ENCODE measurements around the gene BMERB1. TPM values are rescaled to one million over a fixed set of nuclear protein-coding genes. Genes with fewer than 3 reads are reported as not detected.

BMERB1 gene
- total and polyA plus RNA-seq, 9 of the 15 experiments (the other 6 are each of a cell fraction or from before 2014, with no cell fraction given): 0.29 to 2.9 (median 0.94) TPM

DNA sequence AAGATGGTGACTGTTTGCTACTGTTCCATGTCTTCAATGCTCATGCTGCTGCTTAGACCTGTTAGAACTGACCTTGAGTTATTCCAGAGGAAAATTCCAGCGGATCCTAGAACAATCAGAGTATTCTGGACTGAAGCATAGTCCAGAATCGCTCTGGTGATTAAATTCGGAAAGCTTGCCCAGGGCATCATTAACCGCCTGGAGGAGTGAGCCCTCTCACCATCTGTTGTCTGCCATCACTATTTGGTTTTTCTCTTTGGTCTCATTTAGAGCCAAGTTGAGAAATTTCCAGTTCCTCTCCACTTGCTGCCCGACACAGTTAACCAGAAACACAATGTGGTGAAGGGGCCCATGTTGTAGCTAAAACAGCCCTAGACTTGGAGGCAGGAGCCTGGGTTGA is 104.1 kb downstream of the BMERB1 start:
- Histone ChIP-seq H3K9me1 (ENCODE audit: control insufficient read depth, insufficient read depth, low read length) (no peaks in the 10 kb centered on the region), H3K9ac (ENCODE audit: insufficient read depth in 1 of 2, low read depth in 2 of 2, low read length in 2 of 2) (no peak overlapping the region), H3K9me3 (replicated peaks; ENCODE audit: control insufficient read depth, insufficient read depth, low read depth, low read length) (peaks cover 7% of the 10 kb centered on the region; the same call in 1 of the 2 replicates), H3K36me3 (ENCODE audit: control insufficient read depth, insufficient read depth, low read length) (no peaks in the 10 kb centered on the region), H3K4me2 (ENCODE audit: insufficient read depth, low read length) (no peak overlapping the region), H2AFZ (ENCODE audit: low read depth, low read length) (peak overlapping the region; percentile 75), H4K20me1 (replicated peaks; ENCODE audit: control insufficient read depth, insufficient read depth, low read length) (no peaks in the 10 kb centered on the region), H3K4me3 (no peak overlapping the region), H3K4me1 (replicated peaks in 1 of 2; ENCODE audit: control insufficient read depth in 2 of 2, insufficient read depth in 2 of 2, low read length in 2 of 2) (peaks cover 7 to 17% of the 10 kb centered on the region in 2 experiments; a peak in 4 of 5 replicates), H3K27ac (ENCODE audit: extremely low read depth, low read depth, low read length) (no peak overlapping the region), H3K79me2 (ENCODE audit: control insufficient read depth, insufficient read depth, low read length) (no peaks in the 10 kb centered on the region), H3K27me3 (ENCODE audit: control insufficient read depth in 2 of 2, insufficient read depth in 2 of 2, low read length in 2 of 2) (no peaks in the 10 kb centered on the region)
- FAIRE-seq: no peak
- POLR2A ChIA-PET: interaction anchor here (0.7 to 1.1 kb wide), 3 partner anchors 12 to 29 kb away, joined by 3 to 4 read pairs (median 4); no protein-coding TSS in a partner anchor
- in situ Hi-C loops (cut with MboI): no loop called here
- TF ChIP-seq KLF10 (CRISPR knock-in tag; IDR thresholded peaks at IDR 0.05) (no peak), PHB (CRISPR knock-in tag; IDR thresholded peaks at IDR 0.05) (no peak), HMG20B (CRISPR knock-in tag; IDR thresholded peaks at IDR 0.05) (no peak), ATF1 (CRISPR knock-in tag; IDR thresholded peaks at IDR 0.05) (no peak), ATF1 (tag; IDR thresholded peaks at IDR 0.05) (no peak), CBFA2T3 (IDR thresholded peaks at IDR 0.05) (no peak), ZNF507 (tag; conservative IDR thresholded peaks at IDR 0.05) (no peak), ADNP (tag; IDR thresholded peaks at IDR 0.05) (no peak), ESRRB (CRISPR knock-in tag; IDR thresholded peaks at IDR 0.05; ENCODE audit: borderline replicate concordance) (no peak), MIER1 (IDR thresholded peaks at IDR 0.05; ENCODE audit: low read depth) (no peak), FIP1L1 (IDR thresholded peaks at IDR 0.05; ENCODE audit: low read depth, low read length, poor library complexity, severe bottlenecking) (no peak), PHB2 (IDR thresholded peaks at IDR 0.05; ENCODE audit: low read depth) (no peak)
- intact Hi-C loops (cut with micrococcal nuclease): loop anchor here (5.0 kb wide), 1 partner anchor 66 kb away; no protein-coding TSS in a partner anchor
- no peak for DNase-seq (ENCODE audit: extremely low read depth in 1 of 4, low spot score in 3 of 4)
- no TSS peak for BruUV-seq (replicated peaks)
- ATAC-seq: no peak
- CTCF ChIA-PET (ENCODE audit: low intra/inter-chr PET ratio): interaction anchor here (0.7 kb wide), 1 partner anchor 166 kb away, joined by 4 read pairs; no protein-coding TSS in a partner anchor
- WGBS (ENCODE audit: insufficient coverage, low coverage, missing lambda C conversion rate): 27% methylated on average over 5 of the region's 5 CpGs

All from K562 (cell line).